Neural progenitor cell (in vitro differentiated cells): ENCODE measurements around the gene SERGEF. TPM values are rescaled to one million over a fixed set of nuclear protein-coding genes. Genes with fewer than 3 reads are reported as not detected.

ENCODE experiments used
- DNase-seq: peaks from one replicate; pipeline ENCODE4 v3.0.0-alpha.2; 2016; ENCODE audit warnings: low spot score
- H2AFZ ChIP-seq: fragments of 200-600 bp; sonication (generic); replicated peaks from 2 replicates; pipeline ENCODE4 v1.6.1; 2016; ENCODE audit warnings: antibody characterized with exemption
- H3F3A ChIP-seq: fragments of 200-600 bp; sonication (generic); 2 replicates; pipeline ENCODE4 v1.6.1; 2016; ENCODE audit warnings: antibody characterized with exemption, low read depth
- H3K27ac ChIP-seq: fragments of 200-600 bp; sonication (generic); 2 replicates; pipeline ENCODE4 v1.5.1; 2016; ENCODE audit warnings: mild to moderate bottlenecking
- H3K27me3 ChIP-seq: fragments of 200-600 bp; sonication (generic); 2 replicates; pipeline ENCODE4 v1.6.1; 2016; ENCODE audit warnings: mild to moderate bottlenecking, moderate library complexity
- H3K36me3 ChIP-seq: fragments of 200-600 bp; sonication (generic); 2 replicates; pipeline ENCODE4 v1.5.1; 2016
- H3K4me1 ChIP-seq: fragments of 200-600 bp; sonication (generic); 2 replicates; pipeline ENCODE4 v1.6.1; 2016; ENCODE audit warnings: mixed run types
- H3K4me2 ChIP-seq: fragments of 200-600 bp; sonication (generic); 2 replicates; pipeline ENCODE4 v1.6.1; 2016
- H3K4me3 ChIP-seq: fragments of 200-600 bp; sonication (generic); 2 replicates; pipeline ENCODE4 v1.5.1; 2016
- H3K79me2 ChIP-seq: fragments of 200-600 bp; sonication (generic); 2 replicates; pipeline ENCODE4 v1.6.1; 2016; ENCODE audit warnings: low read depth
- H3K9ac ChIP-seq: fragments of 200-600 bp; sonication (generic); 2 replicates; pipeline ENCODE4 v1.6.1; 2016
- H3K9me3 ChIP-seq: fragments of 200-600 bp; sonication (generic); 2 replicates; pipeline ENCODE4 v1.5.1; 2016; ENCODE audit warnings: low read depth
- H4K20me1 ChIP-seq: fragments of 200-600 bp; sonication (generic); 2 replicates; pipeline ENCODE4 v1.6.1; 2016; ENCODE audit warnings: low read depth
- H3K27ac Mint-ChIP-seq: 3 replicates; pipeline ENCODE4 v1.8.0; 2021; ENCODE audit warnings: mixed read lengths
- H3K27me3 Mint-ChIP-seq: 2 replicates; pipeline ENCODE4 v1.8.0; 2022; ENCODE audit warnings: low read depth, mild to moderate bottlenecking, inconsistent platforms, moderate library complexity, mixed read lengths; ENCODE audit not compliant: insufficient read depth
- H3K36me3 Mint-ChIP-seq: 3 replicates; pipeline ENCODE4 v1.8.0; 2021; ENCODE audit warnings: mixed read lengths
- H3K4me1 Mint-ChIP-seq: 3 replicates; pipeline ENCODE4 v1.8.0; 2021; ENCODE audit warnings: mixed read lengths
- H3K4me3 Mint-ChIP-seq: 3 replicates; pipeline ENCODE4 v1.8.0; 2021; ENCODE audit warnings: mild to moderate bottlenecking, moderate library complexity, mixed read lengths
- H3K9me3 Mint-ChIP-seq: 3 replicates; pipeline ENCODE4 v1.8.0; 2020; ENCODE audit warnings: mixed read lengths
- CTCF ChIP-seq: fragments of 200-600 bp; sonication (generic); IDR thresholded peaks from 2 replicates; pipeline ENCODE4 v1.5.1; 2017; ENCODE audit warnings: antibody characterized with exemption, mild to moderate bottlenecking
- EZH2 ChIP-seq: fragments of 200-600 bp; sonication (generic); IDR thresholded peaks from 2 replicates; pipeline ENCODE4 v1.6.1; 2017; ENCODE audit warnings: antibody characterized with exemption, mild to moderate bottlenecking, moderate library complexity
- EZH2phosphoT487 ChIP-seq: fragments of 200-600 bp; sonication (generic); IDR thresholded peaks from 2 replicates; pipeline ENCODE4 v1.6.1; 2017; ENCODE audit warnings: antibody characterized with exemption
- total RNA-seq: library from RNA; depleted of rRNA; stranded (reverse); fragments of >200 nt; gene quantifications from 2 replicates; pipeline ENCODE4 v1.2.3, GENCODE V29; 2015; ENCODE audit warnings: low replicate concordance

SERGEF gene
- total RNA-seq, 1 donor from 2014 or later = 35.1 TPM

GRCh38 chr11:17814546-17814945 lies 198.3 kb downstream of the SERGEF start:
- TF ChIP-seq EZH2 (no peak), CTCF (no peak), EZH2phosphoT487 (no peak)
- H3K9me3 Mint-ChIP-seq = no peaks in the 10 kb centered on the region

GRCh38 chr11:17813391-17814059 lies 199.3 kb downstream of the SERGEF start:
- no peak overlapping the region for H3K4me2 ChIP-seq
- H3K27me3 ChIP-seq = no peaks in the 10 kb centered on the region
- H3K4me3 ChIP-seq = no peak overlapping the region
- no peak overlapping the region for H3K27ac Mint-ChIP-seq
- TF ChIP-seq CTCF = no peak
- TF ChIP-seq EZH2 = no peak
- H3K4me3 Mint-ChIP-seq = no peak overlapping the region
- no peaks in the 10 kb centered on the region for H3K9me3 Mint-ChIP-seq
- no peaks in the 10 kb centered on the region for H3K36me3 ChIP-seq
- no peak for DNase-seq
- H3K27me3 Mint-ChIP-seq = no peaks in the 10 kb centered on the region
- no peaks in the 10 kb centered on the region for H3F3A ChIP-seq
- no peak overlapping the region for H3K27ac ChIP-seq
- no peaks in the 10 kb centered on the region for H3K79me2 ChIP-seq
- H3K4me1 ChIP-seq = peaks cover 12% of the 10 kb centered on the region
- H4K20me1 ChIP-seq = no peaks in the 10 kb centered on the region
- no peak overlapping the region for H3K9ac ChIP-seq
- no peak overlapping the region for H2AFZ ChIP-seq
- peaks cover 28% of the 10 kb centered on the region for H3K4me1 Mint-ChIP-seq
- peaks cover 3% of the 10 kb centered on the region for H3K36me3 Mint-ChIP-seq
- no peaks in the 10 kb centered on the region for H3K9me3 ChIP-seq

More at GRCh38 chr11:17814546-17814945, 198.3 kb downstream of the SERGEF start:
- no peak overlapping the region for H3K4me3 ChIP-seq
- no peaks in the 10 kb centered on the region for H3K79me2 ChIP-seq
- Mint-ChIP-seq H3K27me3 (peaks cover 2% of the 10 kb centered on the region), H3K27ac (no peak overlapping the region), H3K4me1 (peaks cover 28% of the 10 kb centered on the region), H3K36me3 (peaks cover under 1% of the 10 kb centered on the region), H3K4me3 (no peak overlapping the region)
- no peaks in the 10 kb centered on the region for H3F3A ChIP-seq
- no peaks in the 10 kb centered on the region for H3K27me3 ChIP-seq
- H3K4me2 ChIP-seq = no peak overlapping the region
- H4K20me1 ChIP-seq = no peaks in the 10 kb centered on the region
- H2AFZ ChIP-seq = no peak overlapping the region
- no peaks in the 10 kb centered on the region for H3K9me3 ChIP-seq
- no peak overlapping the region for H3K9ac ChIP-seq
- no peaks in the 10 kb centered on the region for H3K36me3 ChIP-seq
- no peak for DNase-seq
- no peak overlapping the region for H3K27ac ChIP-seq
- H3K4me1 ChIP-seq = peaks cover 12% of the 10 kb centered on the region

- Mint-ChIP-seq H3K4me3 (no peak overlapping the region), H3K9me3 (no peaks in the 10 kb centered on the region), H3K36me3 (peaks cover 3% of the 10 kb centered on the region), H3K27ac (no peak overlapping the region), H3K4me1 (peaks cover 31% of the 10 kb centered on the region), H3K27me3 (no peaks in the 10 kb centered on the region)
- no peaks in the 10 kb centered on the region for H3K27me3 ChIP-seq
- no peaks in the 10 kb centered on the region for H3K36me3 ChIP-seq
- no peaks in the 10 kb centered on the region for H3K79me2 ChIP-seq
- no peak overlapping the region for H2AFZ ChIP-seq
- DNase-seq = no peak
- no peaks in the 10 kb centered on the region for H3K9me3 ChIP-seq
- H3K4me3 ChIP-seq = no peak overlapping the region
- H3K4me2 ChIP-seq = no peak overlapping the region
- H4K20me1 ChIP-seq = no peaks in the 10 kb centered on the region
- H3K4me1 ChIP-seq = peaks cover 12% of the 10 kb centered on the region
- TF ChIP-seq EZH2 (no peak), EZH2phosphoT487 (no peak), CTCF (no peak)
- no peak overlapping the region for H3K9ac ChIP-seq
- H3F3A ChIP-seq = no peaks in the 10 kb centered on the region
- no peak overlapping the region for H3K27ac ChIP-seq
Measured at GRCh38 chr11:17812865-17813187, 200.0 kb downstream of the SERGEF start.
